CD4-positive, CD25-positive, alpha-beta regulatory T cell (primary cell): ENCODE measurements around the gene TMEM87B. TPM values are rescaled to one million over a fixed set of nuclear protein-coding genes. Genes with fewer than 3 reads are reported as not detected.

Experiments
- ATAC-seq, 2 donors: fragments of 150-1000 bp; cut with Tn5 transposase; one replicate each; pipeline ENCODE4 v1.10.0; 2021; ENCODE audit warnings: low read depth in 2 of 2, moderate number of reproducible peaks in 2 of 2, moderate library complexity in 1 of 2
- DNase-seq, 3 donors: peaks; one replicate each; pipeline versions ENCODE4 v3.0.0 to v3.0.0-alpha.2; 2012 to 2022; ENCODE audit warnings: mixed read lengths in 1 of 3
- H3K27ac ChIP-seq: one replicate; pipeline ENCODE4 v1.7.0; 2013; ENCODE audit warnings: mild to moderate bottlenecking, low read length; ENCODE audit not compliant: insufficient read depth, poor library complexity, severe bottlenecking
- H3K27me3 ChIP-seq: one replicate; pipeline ENCODE4 v1.7.0; 2013; ENCODE audit warnings: low read length; ENCODE audit not compliant: control insufficient read depth, insufficient read depth
- H3K36me3 ChIP-seq: one replicate; pipeline ENCODE4 v1.7.0; 2013; ENCODE audit warnings: mild to moderate bottlenecking, low read length, moderate library complexity; ENCODE audit not compliant: control insufficient read depth, insufficient read depth
- H3K4me1 ChIP-seq: 2 replicates; pipeline ENCODE4 v1.7.0; 2013; ENCODE audit warnings: mild to moderate bottlenecking, low read length; ENCODE audit not compliant: insufficient read depth, control insufficient read depth, poor library complexity, severe bottlenecking
- H3K4me3 ChIP-seq: one replicate; pipeline ENCODE4 v1.7.0; 2013; ENCODE audit warnings: low read depth, mild to moderate bottlenecking, low read length, moderate library complexity
- H3K9me3 ChIP-seq, 2 experiments: 1 replicate in 1 of 2; 2 replicates in 1 of 2; pipeline ENCODE4 v1.7.0; 2013; ENCODE audit warnings: low read length in 2 of 2, mild to moderate bottlenecking in 1 of 2, moderate library complexity in 1 of 2; ENCODE audit not compliant: control insufficient read depth in 2 of 2
- H3K27ac Mint-ChIP-seq, 3 donors: one replicate each; pipeline ENCODE4 v1.8.0; 2020 to 2022; ENCODE audit warnings: mild to moderate bottlenecking in 3 of 3, mixed read lengths in 3 of 3, moderate library complexity in 2 of 3
- H3K27me3 Mint-ChIP-seq: one replicate; pipeline ENCODE4 v1.8.0; 2022; ENCODE audit warnings: mild to moderate bottlenecking, mixed read lengths
- H3K36me3 Mint-ChIP-seq: one replicate; pipeline ENCODE4 v1.8.0; 2020; ENCODE audit warnings: mixed read lengths
- H3K4me1 Mint-ChIP-seq, 4 donors: one replicate each; pipeline ENCODE4 v1.8.0; 2020 to 2022; ENCODE audit warnings: mixed read lengths in 4 of 4, mild to moderate bottlenecking in 1 of 4
- H3K4me3 Mint-ChIP-seq, 4 donors: one replicate each; pipeline ENCODE4 v1.8.0; 2020 to 2022; ENCODE audit warnings: mild to moderate bottlenecking in 4 of 4, mixed read lengths in 4 of 4, moderate library complexity in 3 of 4
- H3K9me3 Mint-ChIP-seq, 7 donors: one replicate each; pipeline ENCODE4 v1.8.0; 2020 to 2022; ENCODE audit warnings: mixed read lengths in 7 of 7, mild to moderate bottlenecking in 3 of 7, moderate library complexity in 2 of 7
- polyA plus RNA-seq, 4 donors: library from polyadenylated mRNA; unstranded; fragments of 300-500 nt; fragmentation: Illumina TruSeq; gene quantifications; one replicate each; pipeline ENCODE4 v1.2.3, GENCODE V29; 2021
- total RNA-seq: library from RNA; stranded (reverse); gene quantifications from one replicate; pipeline ENCODE4 v1.2.3, GENCODE V29; 2022

Gene TMEM87B
- 24.6 TPM for total RNA-seq
- polyA plus RNA-seq, result 10 to 100 TPM in 3 of 4 donors, 1 to 10 TPM in 1; 9.1 to 15.6 (median 11.8) TPM

- H3K4me3 ChIP-seq, result peak within 1 kb of the TSS; percentile 83
- Mint-ChIP-seq H3K4me1 (peaks cover 19 to 50% (median 39%) of the 10 kb centered on the region in 4 donors), H3K27me3 (no peaks in the 10 kb centered on the region), H3K9me3 (no peaks in the 10 kb centered on the region), H3K27ac (peak within 1 kb of the TSS; percentile 85 to 98 (median 94)), H3K4me3 (peak within 1 kb of the TSS; percentile 92 to 100 (median 98)), H3K36me3 (peaks cover 17% of the 10 kb centered on the region)
- no peaks in the 10 kb centered on the region for H3K9me3 ChIP-seq
- DNase-seq (peak; percentile 94 to 98 (median 97)), ATAC-seq (peak; percentile 73 to 76)
- H3K27ac ChIP-seq, result peak within 1 kb of the TSS; percentile 89
- peaks cover 10% of the 10 kb centered on the region for H3K36me3 ChIP-seq
- H3K27me3 ChIP-seq, result no peaks in the 10 kb centered on the region
- peaks cover 26% of the 10 kb centered on the region for H3K4me1 ChIP-seq
Observed at GRCh38 chr2:112054847-112055729, at the start of gene TMEM87B. Gene TMEM87B (plus strand): TSS chr2:112055269. CDS start chr2:112055592, 323 bp downstream.

- no peaks in the 10 kb centered on the region for H3K36me3 ChIP-seq
- ATAC-seq (no peak), DNase-seq (no peak)
- H3K4me3 ChIP-seq, result no peak overlapping the region
- H3K27me3 ChIP-seq, result no peaks in the 10 kb centered on the region
- Mint-ChIP-seq H3K27ac (no peak overlapping the region), H3K9me3 (no peaks in the 10 kb centered on the region), H3K36me3 (no peaks in the 10 kb centered on the region), H3K4me3 (no peak overlapping the region), H3K27me3 (peaks cover 5% of the 10 kb centered on the region), H3K4me1 (no peaks in the 10 kb centered on the region)
- H3K27ac ChIP-seq, result no peak overlapping the region
- no peaks in the 10 kb centered on the region for H3K4me1 ChIP-seq
- H3K9me3 ChIP-seq, result no peaks in the 10 kb centered on the region
Observed at GRCh38 chr2:112005406-112006075, 49.5 kb upstream of the TMEM87B start.

GRCh38 chr2:112006076-112006410 lies 49.0 kb upstream of the TMEM87B start:
- DNase-seq, result no peak
- no peak overlapping the region for H3K27ac Mint-ChIP-seq
- Histone ChIP-seq H3K9me3 (no peaks in the 10 kb centered on the region), H3K4me3 (no peak overlapping the region), H3K36me3 (no peaks in the 10 kb centered on the region), H3K4me1 (no peaks in the 10 kb centered on the region), H3K27ac (no peak overlapping the region), H3K27me3 (no peaks in the 10 kb centered on the region)
- peaks cover 10% of the 10 kb centered on the region for H3K27me3 Mint-ChIP-seq
- no peaks in the 10 kb centered on the region for H3K9me3 Mint-ChIP-seq
- ATAC-seq, result no peak
- no peak overlapping the region for H3K4me3 Mint-ChIP-seq
- H3K4me1 Mint-ChIP-seq, result no peaks in the 10 kb centered on the region
- no peaks in the 10 kb centered on the region for H3K36me3 Mint-ChIP-seq

- Mint-ChIP-seq H3K36me3 (no peaks in the 10 kb centered on the region), H3K27me3 (peaks cover 6% of the 10 kb centered on the region), H3K9me3 (no peaks in the 10 kb centered on the region), H3K4me3 (no peak overlapping the region), H3K27ac (no peak overlapping the region), H3K4me1 (no peaks in the 10 kb centered on the region)
- Histone ChIP-seq H3K36me3 (no peaks in the 10 kb centered on the region), H3K27me3 (no peaks in the 10 kb centered on the region), H3K4me1 (no peaks in the 10 kb centered on the region), H3K9me3 (no peaks in the 10 kb centered on the region), H3K4me3 (no peak overlapping the region), H3K27ac (no peak overlapping the region)
- no peak for DNase-seq
- no peak for ATAC-seq
Observed at GRCh38 chr2:112007493-112007892, 47.6 kb upstream of the TMEM87B start.

GRCh38 chr2:112008910-112009485 lies 46.1 kb upstream of the TMEM87B start:
- no peaks in the 10 kb centered on the region for H3K9me3 ChIP-seq
- no peak overlapping the region for H3K27ac ChIP-seq
- no peaks in the 10 kb centered on the region for H3K4me1 ChIP-seq
- no peak overlapping the region for H3K27ac Mint-ChIP-seq
- peaks cover 6% of the 10 kb centered on the region for H3K27me3 Mint-ChIP-seq
- no peaks in the 10 kb centered on the region for H3K36me3 Mint-ChIP-seq
- no peak for DNase-seq
- no peaks in the 10 kb centered on the region for H3K27me3 ChIP-seq
- no peaks in the 10 kb centered on the region for H3K9me3 Mint-ChIP-seq
- H3K4me1 Mint-ChIP-seq, result no peaks in the 10 kb centered on the region
- H3K36me3 ChIP-seq, result no peaks in the 10 kb centered on the region
- ATAC-seq, result no peak
- no peak overlapping the region for H3K4me3 Mint-ChIP-seq
- no peak overlapping the region for H3K4me3 ChIP-seq

- H3K9me3 ChIP-seq, result no peaks in the 10 kb centered on the region
- no peak overlapping the region for H3K27ac Mint-ChIP-seq
- no peaks in the 10 kb centered on the region for H3K36me3 Mint-ChIP-seq
- H3K36me3 ChIP-seq, result no peaks in the 10 kb centered on the region
- H3K4me1 ChIP-seq, result no peaks in the 10 kb centered on the region
- H3K4me3 Mint-ChIP-seq, result no peak overlapping the region
- no peaks in the 10 kb centered on the region for H3K9me3 Mint-ChIP-seq
- H3K4me3 ChIP-seq, result no peak overlapping the region
- no peaks in the 10 kb centered on the region for H3K4me1 Mint-ChIP-seq
- ATAC-seq (no peak), DNase-seq (no peak)
- H3K27me3 Mint-ChIP-seq, result peaks cover 13% of the 10 kb centered on the region
- H3K27ac ChIP-seq, result no peak overlapping the region
- no peaks in the 10 kb centered on the region for H3K27me3 ChIP-seq
Observed at GRCh38 chr2:112010751-112011150, 44.3 kb upstream of the TMEM87B start.

GRCh38 chr2:112012556-112012955 lies 42.5 kb upstream of the TMEM87B start:
- no peaks in the 10 kb centered on the region for H3K36me3 ChIP-seq
- Mint-ChIP-seq H3K27ac (no peak overlapping the region), H3K4me1 (no peaks in the 10 kb centered on the region), H3K9me3 (no peaks in the 10 kb centered on the region), H3K27me3 (peaks cover 16% of the 10 kb centered on the region), H3K4me3 (no peak overlapping the region), H3K36me3 (no peaks in the 10 kb centered on the region)
- no peaks in the 10 kb centered on the region for H3K4me1 ChIP-seq
- no peak for ATAC-seq
- DNase-seq, result no peak
- H3K9me3 ChIP-seq, result peaks cover 0 to under 1% of the 10 kb centered on the region in 2 experiments
- H3K4me3 ChIP-seq, result no peak overlapping the region
- peaks cover under 1% of the 10 kb centered on the region for H3K27me3 ChIP-seq
- H3K27ac ChIP-seq, result no peak overlapping the region
